ENCODE measurements around the gene KRTAP16-1.

The KRTAP16-1 gene

GRCh38 chr17:41343029-41343428, 33.9 kb upstream of the KRTAP16-1 start:
- H3K36me3 ChIP-seq (ENCODE audit: control insufficient read depth in 1 of 2, insufficient read depth in 2 of 2, low read depth in 1 of 2, low read length in 2 of 2), result no peaks in the 10 kb centered on the region
- H3K4me3 ChIP-seq (ENCODE audit: insufficient read depth in 1 of 2, low read depth in 1 of 2, low read length in 2 of 2), result no peak overlapping the region
- H3K23ac ChIP-seq (ENCODE audit: low read length in 2 of 2), result no peak overlapping the region
- no peak overlapping the region for H2AK5ac ChIP-seq (ENCODE audit: low read length, severe bottlenecking)
- DNase-seq, result no peak
- H2AFZ ChIP-seq (ENCODE audit: low read depth, low read length), result no peak overlapping the region
- peaks cover 0 to 27% of the 10 kb centered on the region in 2 experiments for H3K27me3 ChIP-seq (ENCODE audit: control insufficient read depth in 1 of 2, insufficient read depth in 1 of 2, low read length in 2 of 2)
- H3K4me1 ChIP-seq (ENCODE audit: control insufficient read depth, insufficient read depth, low read depth, low read length), result peaks cover 8% of the 10 kb centered on the region
- no peak overlapping the region for H3K27ac ChIP-seq (ENCODE audit: low read length, poor library complexity, severe bottlenecking)
- no peak overlapping the region for H2BK12ac ChIP-seq (ENCODE audit: low read length in 2 of 2)
- no peak overlapping the region for H4K8ac ChIP-seq (ENCODE audit: low read length)
- no peak overlapping the region for H3K14ac ChIP-seq (ENCODE audit: low read length in 2 of 2)
- no peak overlapping the region for H3K9ac ChIP-seq (ENCODE audit: low read length)
- H3K9me3 ChIP-seq (ENCODE audit: control insufficient read depth, low read length), result peaks cover 28% of the 10 kb centered on the region
- H4K91ac ChIP-seq (ENCODE audit: low read length), result no peak overlapping the region
- H3K4ac ChIP-seq (ENCODE audit: low read depth in 1 of 2, low read length in 2 of 2), result no peak overlapping the region
- H3K4me2 ChIP-seq (ENCODE audit: low read length, poor library complexity, severe bottlenecking), result no peak overlapping the region
- H2BK5ac ChIP-seq (ENCODE audit: low read depth, low read length, poor library complexity, severe bottlenecking), result no peak overlapping the region
- no peak overlapping the region for H3K18ac ChIP-seq (ENCODE audit: low read depth in 1 of 2, low read length in 2 of 2)
- no peak overlapping the region for H2BK120ac ChIP-seq (ENCODE audit: low read depth, low read length)
- WGBS, result 59% methylated on average over 3 of the region's 3 CpGs
- H3K79me1 ChIP-seq (replicated peaks; ENCODE audit: low read length, poor library complexity, severe bottlenecking), result no peaks in the 10 kb centered on the region
- no peak overlapping the region for H2BK15ac ChIP-seq (ENCODE audit: low read depth, poor library complexity, severe bottlenecking)

- no peak overlapping the region for H3K4me3 ChIP-seq (ENCODE audit: insufficient read depth in 1 of 2, low read depth in 1 of 2, low read length in 2 of 2)
- H3K9me3 ChIP-seq (ENCODE audit: control insufficient read depth, low read length), result peaks cover 28% of the 10 kb centered on the region
- H3K4me1 ChIP-seq (ENCODE audit: control insufficient read depth, insufficient read depth, low read depth, low read length), result peaks cover 8% of the 10 kb centered on the region
- no peak overlapping the region for H2BK5ac ChIP-seq (ENCODE audit: low read depth, low read length, poor library complexity, severe bottlenecking)
- no peak overlapping the region for H3K23ac ChIP-seq (ENCODE audit: low read length in 2 of 2)
- 76% methylated on average over 6 of the region's 7 CpGs for WGBS
- H3K36me3 ChIP-seq (ENCODE audit: control insufficient read depth in 1 of 2, insufficient read depth in 2 of 2, low read depth in 1 of 2, low read length in 2 of 2), result no peaks in the 10 kb centered on the region
- H3K9ac ChIP-seq (ENCODE audit: low read length), result no peak overlapping the region
- no peak overlapping the region for H3K4me2 ChIP-seq (ENCODE audit: low read length, poor library complexity, severe bottlenecking)
- DNase-seq, result no peak
- peak overlapping the region; percentile 7 for H3K27ac ChIP-seq (ENCODE audit: low read length, poor library complexity, severe bottlenecking)
- H3K18ac ChIP-seq (ENCODE audit: low read depth in 1 of 2, low read length in 2 of 2), result no peak overlapping the region
- H2BK120ac ChIP-seq (ENCODE audit: low read depth, low read length), result no peak overlapping the region
- H4K8ac ChIP-seq (ENCODE audit: low read length), result no peak overlapping the region
- no peak overlapping the region for H2BK12ac ChIP-seq (ENCODE audit: low read length in 2 of 2)
- no peak overlapping the region for H2AK5ac ChIP-seq (ENCODE audit: low read length, severe bottlenecking)
- H3K27me3 ChIP-seq (ENCODE audit: control insufficient read depth in 1 of 2, insufficient read depth in 1 of 2, low read length in 2 of 2), result peaks cover 0 to 23% of the 10 kb centered on the region in 2 experiments
- no peak overlapping the region for H3K14ac ChIP-seq (ENCODE audit: low read length in 2 of 2)
- H4K91ac ChIP-seq (ENCODE audit: low read length), result no peak overlapping the region
- no peaks in the 10 kb centered on the region for H3K79me1 ChIP-seq (replicated peaks; ENCODE audit: low read length, poor library complexity, severe bottlenecking)
- no peak overlapping the region for H3K4ac ChIP-seq (ENCODE audit: low read depth in 1 of 2, low read length in 2 of 2)
- no peak overlapping the region for H2AFZ ChIP-seq (ENCODE audit: low read depth, low read length)
- no peak overlapping the region for H2BK15ac ChIP-seq (ENCODE audit: low read depth, poor library complexity, severe bottlenecking)
Observed at GRCh38 chr17:41340934-41341861, 32.1 kb upstream of the KRTAP16-1 start.

- 85% methylated on average over 2 of the region's 3 CpGs for WGBS
- Histone ChIP-seq H3K27me3 (ENCODE audit: control insufficient read depth in 1 of 2, insufficient read depth in 1 of 2, low read length in 2 of 2) (peaks cover 0 to 27% of the 10 kb centered on the region in 2 experiments), H2BK120ac (ENCODE audit: low read depth, low read length) (no peak overlapping the region), H2AK5ac (ENCODE audit: low read length, severe bottlenecking) (no peak overlapping the region), H3K23ac (ENCODE audit: low read length in 2 of 2) (no peak overlapping the region), H3K4me1 (ENCODE audit: control insufficient read depth, insufficient read depth, low read depth, low read length) (peaks cover 8% of the 10 kb centered on the region), H3K14ac (ENCODE audit: low read length in 2 of 2) (no peak overlapping the region), H3K9ac (ENCODE audit: low read length) (no peak overlapping the region), H2BK15ac (ENCODE audit: low read depth, poor library complexity, severe bottlenecking) (no peak overlapping the region), H2AFZ (ENCODE audit: low read depth, low read length) (no peak overlapping the region), H3K4me2 (ENCODE audit: low read length, poor library complexity, severe bottlenecking) (no peak overlapping the region), H2BK12ac (ENCODE audit: low read length in 2 of 2) (no peak overlapping the region), H3K18ac (ENCODE audit: low read depth in 1 of 2, low read length in 2 of 2) (no peak overlapping the region), H3K27ac (ENCODE audit: low read length, poor library complexity, severe bottlenecking) (peak overlapping the region; percentile 3), H2BK5ac (ENCODE audit: low read depth, low read length, poor library complexity, severe bottlenecking) (no peak overlapping the region), H3K4me3 (ENCODE audit: insufficient read depth in 1 of 2, low read depth in 1 of 2, low read length in 2 of 2) (no peak overlapping the region), H3K9me3 (ENCODE audit: control insufficient read depth, low read length) (peaks cover 28% of the 10 kb centered on the region), H3K36me3 (ENCODE audit: control insufficient read depth in 1 of 2, insufficient read depth in 2 of 2, low read depth in 1 of 2, low read length in 2 of 2) (no peaks in the 10 kb centered on the region), H3K79me1 (replicated peaks; ENCODE audit: low read length, poor library complexity, severe bottlenecking) (no peaks in the 10 kb centered on the region), H4K91ac (ENCODE audit: low read length) (no peak overlapping the region), H3K4ac (ENCODE audit: low read depth in 1 of 2, low read length in 2 of 2) (no peak overlapping the region), H4K8ac (ENCODE audit: low read length) (no peak overlapping the region)
- no peak for DNase-seq
Observed at GRCh38 chr17:41340494-41340893, 31.4 kb upstream of the KRTAP16-1 start.

- Histone ChIP-seq H3K18ac (ENCODE audit: low read depth in 1 of 2, low read length in 2 of 2) (no peak overlapping the region), H2AFZ (ENCODE audit: low read depth, low read length) (no peak overlapping the region), H2BK12ac (ENCODE audit: low read length in 2 of 2) (no peak overlapping the region), H3K9ac (ENCODE audit: low read length) (no peak overlapping the region), H2AK5ac (ENCODE audit: low read length, severe bottlenecking) (peak overlapping the region; percentile 41), H2BK5ac (ENCODE audit: low read depth, low read length, poor library complexity, severe bottlenecking) (no peak overlapping the region), H3K79me1 (replicated peaks; ENCODE audit: low read length, poor library complexity, severe bottlenecking) (no peaks in the 10 kb centered on the region), H3K4me3 (ENCODE audit: insufficient read depth in 1 of 2, low read depth in 1 of 2, low read length in 2 of 2) (no peak overlapping the region), H3K4me2 (ENCODE audit: low read length, poor library complexity, severe bottlenecking) (no peak overlapping the region), H3K14ac (ENCODE audit: low read length in 2 of 2) (no peak overlapping the region), H3K36me3 (ENCODE audit: control insufficient read depth in 1 of 2, insufficient read depth in 2 of 2, low read depth in 1 of 2, low read length in 2 of 2) (no peaks in the 10 kb centered on the region), H4K8ac (ENCODE audit: low read length) (no peak overlapping the region), H3K4me1 (ENCODE audit: control insufficient read depth, insufficient read depth, low read depth, low read length) (peaks cover 10% of the 10 kb centered on the region), H3K27me3 (ENCODE audit: control insufficient read depth in 1 of 2, insufficient read depth in 1 of 2, low read length in 2 of 2) (peaks cover 0 to 35% of the 10 kb centered on the region in 2 experiments), H4K91ac (ENCODE audit: low read length) (no peak overlapping the region), H2BK120ac (ENCODE audit: low read depth, low read length) (no peak overlapping the region), H2BK15ac (ENCODE audit: low read depth, poor library complexity, severe bottlenecking) (no peak overlapping the region), H3K9me3 (ENCODE audit: control insufficient read depth, low read length) (peaks cover 28% of the 10 kb centered on the region), H3K4ac (ENCODE audit: low read depth in 1 of 2, low read length in 2 of 2) (no peak overlapping the region), H3K27ac (ENCODE audit: low read length, poor library complexity, severe bottlenecking) (no peak overlapping the region), H3K23ac (ENCODE audit: low read length in 2 of 2) (no peak overlapping the region)
- WGBS, result 63% methylated on average over 2 of the region's 2 CpGs
- no peak for DNase-seq
Observed at GRCh38 chr17:41339571-41340172, 30.6 kb upstream of the KRTAP16-1 start.

Measured in mesenchymal stem cell (in vitro differentiated cells and primary cell).